ENCODE results near the gene CHMP3. TPM values are rescaled to one million over a fixed set of nuclear protein-coding genes. Genes with fewer than 3 reads are reported as not detected.

The CHMP3 gene
- total RNA-seq, 2 experiments from 2014 or later, result 8.5 to 27.2 TPM

- CTCF ChIA-PET (ENCODE audit: unreplicated experiment), result no interaction called here
- H2AFZ ChIP-seq (ENCODE audit: low read length), result no peak overlapping the region
- H3K79me2 ChIP-seq (ENCODE audit: insufficient read depth, low read depth, low read length), result no peaks in the 10 kb centered on the region
- peaks cover 100% of the 10 kb centered on the region for H3K36me3 ChIP-seq (ENCODE audit: insufficient read depth, low read length)
- H3K4me3 ChIP-seq (ENCODE audit: low read depth, low read length, poor library complexity, severe bottlenecking), result no peak overlapping the region
- no peak for TF ChIP-seq EZH2phosphoT487 (IDR thresholded peaks at IDR 0.05; ENCODE audit: borderline replicate concordance, low read depth, low read length)
- TF ChIP-seq CTCF (conservative IDR thresholded peaks at IDR 0.05; ENCODE audit: low read length), result no peak
- no peak overlapping the region for H3K4me2 ChIP-seq (ENCODE audit: low read length)
- BruUV-seq (replicated peaks), result no TSS peak
- H4K20me1 ChIP-seq (ENCODE audit: insufficient read depth, low read length), result no peaks in the 10 kb centered on the region
- no peaks in the 10 kb centered on the region for H3K9me3 ChIP-seq (ENCODE audit: low read length)
- no peaks in the 10 kb centered on the region for H3K4me1 ChIP-seq (ENCODE audit: insufficient read depth, low read length, poor library complexity, severe bottlenecking)
- POLR2A ChIA-PET, result interaction anchor here (1.7 kb wide), 1 partner anchor 18 kb away, joined by 8 read pairs; no protein-coding TSS in a partner anchor
- DNase-seq (ENCODE audit: low spot score), result no peak
- H3K9me2 ChIP-seq (ENCODE audit: insufficient read depth, low read length), result no peaks in the 10 kb centered on the region
- intact Hi-C loops (cut with micrococcal nuclease; ENCODE audit: unreplicated experiment), result no loop called here
- no peak overlapping the region for H3K27ac ChIP-seq (ENCODE audit: low read depth, low read length, poor library complexity, severe bottlenecking)
These were observed 77.4 kb downstream of the CHMP3 start for GRCh38 chr2:86485802-86486201.

GRCh38 chr2:86485103-86485502 lies 78.1 kb downstream of the CHMP3 start:
- ChIA-PET CTCF (ENCODE audit: unreplicated experiment) (no interaction called here), POLR2A (no interaction called here)
- TF ChIP-seq CTCF (conservative IDR thresholded peaks at IDR 0.05; ENCODE audit: low read length), result no peak
- Histone ChIP-seq H3K4me1 (ENCODE audit: insufficient read depth, low read length, poor library complexity, severe bottlenecking) (no peaks in the 10 kb centered on the region), H2AFZ (ENCODE audit: low read length) (no peak overlapping the region), H3K9me2 (ENCODE audit: insufficient read depth, low read length) (no peaks in the 10 kb centered on the region), H4K20me1 (ENCODE audit: insufficient read depth, low read length) (no peaks in the 10 kb centered on the region), H3K79me2 (ENCODE audit: insufficient read depth, low read depth, low read length) (no peaks in the 10 kb centered on the region), H3K9me3 (ENCODE audit: low read length) (no peaks in the 10 kb centered on the region), H3K36me3 (ENCODE audit: insufficient read depth, low read length) (peaks cover 100% of the 10 kb centered on the region), H3K4me2 (ENCODE audit: low read length) (no peak overlapping the region), H3K4me3 (ENCODE audit: low read depth, low read length, poor library complexity, severe bottlenecking) (no peak overlapping the region), H3K27ac (ENCODE audit: low read depth, low read length, poor library complexity, severe bottlenecking) (no peak overlapping the region)
- BruUV-seq (replicated peaks), result no TSS peak
- DNase-seq (ENCODE audit: low spot score), result no peak
- intact Hi-C loops (cut with micrococcal nuclease; ENCODE audit: unreplicated experiment), result no loop called here

GRCh38 chr2:86484385-86484784 lies 78.9 kb downstream of the CHMP3 start:
- intact Hi-C loops (cut with micrococcal nuclease; ENCODE audit: unreplicated experiment), result no loop called here
- no TSS peak for BruUV-seq (replicated peaks)
- no peak overlapping the region for H3K4me3 ChIP-seq (ENCODE audit: low read depth, low read length, poor library complexity, severe bottlenecking)

More at GRCh38 chr2:86484385-86484784, 78.9 kb downstream of the CHMP3 start:
- TF ChIP-seq EZH2phosphoT487 (IDR thresholded peaks at IDR 0.05; ENCODE audit: borderline replicate concordance, low read depth, low read length) (no peak), CTCF (conservative IDR thresholded peaks at IDR 0.05; ENCODE audit: low read length) (no peak)
- no peaks in the 10 kb centered on the region for H3K79me2 ChIP-seq (ENCODE audit: insufficient read depth, low read depth, low read length)
- H4K20me1 ChIP-seq (ENCODE audit: insufficient read depth, low read length), result no peaks in the 10 kb centered on the region
- ChIA-PET POLR2A (no interaction called here), CTCF (ENCODE audit: unreplicated experiment) (no interaction called here)
- H3K27ac ChIP-seq (ENCODE audit: low read depth, low read length, poor library complexity, severe bottlenecking), result no peak overlapping the region
- H3K9me2 ChIP-seq (ENCODE audit: insufficient read depth, low read length), result no peaks in the 10 kb centered on the region
- no peaks in the 10 kb centered on the region for H3K9me3 ChIP-seq (ENCODE audit: low read length)
- H3K4me1 ChIP-seq (ENCODE audit: insufficient read depth, low read length, poor library complexity, severe bottlenecking), result no peaks in the 10 kb centered on the region
- DNase-seq (ENCODE audit: low spot score), result no peak
- peaks cover 100% of the 10 kb centered on the region for H3K36me3 ChIP-seq (ENCODE audit: insufficient read depth, low read length)
- no peak overlapping the region for H3K4me2 ChIP-seq (ENCODE audit: low read length)
- H2AFZ ChIP-seq (ENCODE audit: low read length), result no peak overlapping the region

Measured in OCI-LY7 (cell line).